Neural progenitor cell (in vitro differentiated cells): Measurements from ENCODE around the gene ASTN2. TPM values are rescaled to one million over a fixed set of nuclear protein-coding genes. Genes with fewer than 3 reads are reported as not detected.

Experiments
- DNase-seq: peaks from one replicate; pipeline ENCODE4 v3.0.0-alpha.2; 2016; ENCODE audit warnings: low spot score
- H2AFZ ChIP-seq: fragments of 200-600 bp; sonication (generic); replicated peaks from 2 replicates; pipeline ENCODE4 v1.6.1; 2016; ENCODE audit warnings: antibody characterized with exemption
- H3F3A ChIP-seq: fragments of 200-600 bp; sonication (generic); 2 replicates; pipeline ENCODE4 v1.6.1; 2016; ENCODE audit warnings: antibody characterized with exemption, low read depth
- H3K27ac ChIP-seq: fragments of 200-600 bp; sonication (generic); 2 replicates; pipeline ENCODE4 v1.5.1; 2016; ENCODE audit warnings: mild to moderate bottlenecking
- H3K27me3 ChIP-seq: fragments of 200-600 bp; sonication (generic); 2 replicates; pipeline ENCODE4 v1.6.1; 2016; ENCODE audit warnings: mild to moderate bottlenecking, moderate library complexity
- H3K36me3 ChIP-seq: fragments of 200-600 bp; sonication (generic); 2 replicates; pipeline ENCODE4 v1.5.1; 2016
- H3K4me1 ChIP-seq: fragments of 200-600 bp; sonication (generic); 2 replicates; pipeline ENCODE4 v1.6.1; 2016; ENCODE audit warnings: mixed run types
- H3K4me2 ChIP-seq: fragments of 200-600 bp; sonication (generic); 2 replicates; pipeline ENCODE4 v1.6.1; 2016
- H3K4me3 ChIP-seq: fragments of 200-600 bp; sonication (generic); 2 replicates; pipeline ENCODE4 v1.5.1; 2016
- H3K79me2 ChIP-seq: fragments of 200-600 bp; sonication (generic); 2 replicates; pipeline ENCODE4 v1.6.1; 2016; ENCODE audit warnings: low read depth
- H3K9ac ChIP-seq: fragments of 200-600 bp; sonication (generic); 2 replicates; pipeline ENCODE4 v1.6.1; 2016
- H3K9me3 ChIP-seq: fragments of 200-600 bp; sonication (generic); 2 replicates; pipeline ENCODE4 v1.5.1; 2016; ENCODE audit warnings: low read depth
- H4K20me1 ChIP-seq: fragments of 200-600 bp; sonication (generic); 2 replicates; pipeline ENCODE4 v1.6.1; 2016; ENCODE audit warnings: low read depth
- H3K27ac Mint-ChIP-seq: 3 replicates; pipeline ENCODE4 v1.8.0; 2021; ENCODE audit warnings: mixed read lengths
- H3K27me3 Mint-ChIP-seq: 2 replicates; pipeline ENCODE4 v1.8.0; 2022; ENCODE audit warnings: low read depth, mild to moderate bottlenecking, inconsistent platforms, moderate library complexity, mixed read lengths; ENCODE audit not compliant: insufficient read depth
- H3K36me3 Mint-ChIP-seq: 3 replicates; pipeline ENCODE4 v1.8.0; 2021; ENCODE audit warnings: mixed read lengths
- H3K4me1 Mint-ChIP-seq: 3 replicates; pipeline ENCODE4 v1.8.0; 2021; ENCODE audit warnings: mixed read lengths
- H3K4me3 Mint-ChIP-seq: 3 replicates; pipeline ENCODE4 v1.8.0; 2021; ENCODE audit warnings: mild to moderate bottlenecking, moderate library complexity, mixed read lengths
- H3K9me3 Mint-ChIP-seq: 3 replicates; pipeline ENCODE4 v1.8.0; 2020; ENCODE audit warnings: mixed read lengths
- CTCF ChIP-seq: fragments of 200-600 bp; sonication (generic); IDR thresholded peaks from 2 replicates; pipeline ENCODE4 v1.5.1; 2017; ENCODE audit warnings: antibody characterized with exemption, mild to moderate bottlenecking
- EZH2 ChIP-seq: fragments of 200-600 bp; sonication (generic); IDR thresholded peaks from 2 replicates; pipeline ENCODE4 v1.6.1; 2017; ENCODE audit warnings: antibody characterized with exemption, mild to moderate bottlenecking, moderate library complexity
- EZH2phosphoT487 ChIP-seq: fragments of 200-600 bp; sonication (generic); IDR thresholded peaks from 2 replicates; pipeline ENCODE4 v1.6.1; 2017; ENCODE audit warnings: antibody characterized with exemption
- total RNA-seq: library from RNA; depleted of rRNA; stranded (reverse); fragments of >200 nt; gene quantifications from 2 replicates; pipeline ENCODE4 v1.2.3, GENCODE V29; 2015; ENCODE audit warnings: low replicate concordance

The ASTN2 gene
- total RNA-seq, 1 donor from 2014 or later = 8.0 TPM

GRCh38 chr9:116959809-116960208, 455.0 kb downstream of the ASTN2 start:
- H3K27ac ChIP-seq = no peak overlapping the region
- no peak overlapping the region for H3K27ac Mint-ChIP-seq
- H3K36me3 ChIP-seq = no peaks in the 10 kb centered on the region
- no peaks in the 10 kb centered on the region for H3K4me1 ChIP-seq
- H3K9ac ChIP-seq = no peak overlapping the region
- H3K9me3 Mint-ChIP-seq = no peaks in the 10 kb centered on the region
- H3K4me1 Mint-ChIP-seq = peaks cover 18% of the 10 kb centered on the region
- H3K4me2 ChIP-seq = no peak overlapping the region
- no peaks in the 10 kb centered on the region for H3K27me3 Mint-ChIP-seq
- peak overlapping the region; percentile 15 for H3K4me3 Mint-ChIP-seq
- H3K27me3 ChIP-seq = no peaks in the 10 kb centered on the region
- H2AFZ ChIP-seq = no peak overlapping the region
- no peaks in the 10 kb centered on the region for H3K9me3 ChIP-seq
- no peak overlapping the region for H3K4me3 ChIP-seq
- no peaks in the 10 kb centered on the region for H4K20me1 ChIP-seq
- H3K36me3 Mint-ChIP-seq = no peaks in the 10 kb centered on the region
- no peaks in the 10 kb centered on the region for H3K79me2 ChIP-seq
- peak; percentile 90 for DNase-seq
- no peaks in the 10 kb centered on the region for H3F3A ChIP-seq
- no peak for TF ChIP-seq EZH2phosphoT487
- no peak for TF ChIP-seq CTCF
- no peak for TF ChIP-seq EZH2

- Mint-ChIP-seq H3K27ac (no peak overlapping the region), H3K36me3 (no peaks in the 10 kb centered on the region), H3K27me3 (no peaks in the 10 kb centered on the region), H3K9me3 (no peaks in the 10 kb centered on the region), H3K4me1 (peaks cover 18% of the 10 kb centered on the region), H3K4me3 (no peak overlapping the region)
- Histone ChIP-seq H3F3A (no peaks in the 10 kb centered on the region), H2AFZ (no peak overlapping the region), H3K9ac (no peak overlapping the region), H4K20me1 (no peaks in the 10 kb centered on the region), H3K9me3 (no peaks in the 10 kb centered on the region), H3K4me2 (no peak overlapping the region), H3K36me3 (no peaks in the 10 kb centered on the region), H3K79me2 (no peaks in the 10 kb centered on the region), H3K27ac (no peak overlapping the region), H3K4me3 (no peak overlapping the region), H3K4me1 (no peaks in the 10 kb centered on the region), H3K27me3 (no peaks in the 10 kb centered on the region)
- TF ChIP-seq CTCF = no peak
- no peak for TF ChIP-seq EZH2
- TF ChIP-seq EZH2phosphoT487 = no peak
- no peak for DNase-seq
Observed at GRCh38 chr9:116958881-116959280, 456.0 kb downstream of the ASTN2 start.

GRCh38 chr9:116954731-116955130, 460.1 kb downstream of the ASTN2 start:
- no peak overlapping the region for H3K4me3 ChIP-seq
- no peak overlapping the region for H2AFZ ChIP-seq
- H3K79me2 ChIP-seq = no peaks in the 10 kb centered on the region
- H3K27me3 Mint-ChIP-seq = no peaks in the 10 kb centered on the region
- H3K36me3 Mint-ChIP-seq = no peaks in the 10 kb centered on the region
- no peaks in the 10 kb centered on the region for H3K4me1 ChIP-seq
- H3K4me3 Mint-ChIP-seq = no peak overlapping the region
- peaks cover 12% of the 10 kb centered on the region for H3K4me1 Mint-ChIP-seq
- H3K9ac ChIP-seq = no peak overlapping the region
- no peaks in the 10 kb centered on the region for H3K9me3 Mint-ChIP-seq
- H4K20me1 ChIP-seq = no peaks in the 10 kb centered on the region
- no peak overlapping the region for H3K27ac ChIP-seq
- H3K9me3 ChIP-seq = no peaks in the 10 kb centered on the region
- DNase-seq = no peak
- H3K4me2 ChIP-seq = no peak overlapping the region
- no peaks in the 10 kb centered on the region for H3F3A ChIP-seq
- no peaks in the 10 kb centered on the region for H3K36me3 ChIP-seq
- H3K27me3 ChIP-seq = no peaks in the 10 kb centered on the region
- H3K27ac Mint-ChIP-seq = no peak overlapping the region
- TF ChIP-seq CTCF (no peak), EZH2phosphoT487 (no peak), EZH2 (no peak)

GRCh38 chr9:116953271-116953670, 461.6 kb downstream of the ASTN2 start:
- H3K4me1 ChIP-seq = no peaks in the 10 kb centered on the region
- H4K20me1 ChIP-seq = no peaks in the 10 kb centered on the region
- H3K4me3 ChIP-seq = no peak overlapping the region
- Mint-ChIP-seq H3K36me3 (no peaks in the 10 kb centered on the region), H3K4me3 (no peak overlapping the region), H3K27ac (no peak overlapping the region), H3K9me3 (no peaks in the 10 kb centered on the region), H3K27me3 (no peaks in the 10 kb centered on the region), H3K4me1 (no peaks in the 10 kb centered on the region)
- no peaks in the 10 kb centered on the region for H3K36me3 ChIP-seq
- no peaks in the 10 kb centered on the region for H3K9me3 ChIP-seq
- H2AFZ ChIP-seq = no peak overlapping the region
- H3K4me2 ChIP-seq = no peak overlapping the region
- H3F3A ChIP-seq = no peaks in the 10 kb centered on the region
- no peak overlapping the region for H3K27ac ChIP-seq
- no peaks in the 10 kb centered on the region for H3K27me3 ChIP-seq
- no peaks in the 10 kb centered on the region for H3K79me2 ChIP-seq
- DNase-seq = no peak
- TF ChIP-seq EZH2 = no peak
- TF ChIP-seq EZH2phosphoT487 = no peak
- TF ChIP-seq CTCF = no peak
- H3K9ac ChIP-seq = no peak overlapping the region
